HG03442 (cell line): ENCODE results near the gene JAKMIP3.
"Not testable (repeated sequence)": the region's sequence is repeated elsewhere in the genome, so short reads cannot be mapped to it uniquely, and the experiment has no call there.

Experiments used
- ATAC-seq: cut with Tn5 transposase; IDR thresholded peaks from one replicate; pipeline ENCODE4 v1.9.1; 2021; ENCODE audit warnings: mild to moderate bottlenecking, moderate library complexity; ENCODE audit not compliant: unreplicated experiment

The JAKMIP3 gene

DNA sequence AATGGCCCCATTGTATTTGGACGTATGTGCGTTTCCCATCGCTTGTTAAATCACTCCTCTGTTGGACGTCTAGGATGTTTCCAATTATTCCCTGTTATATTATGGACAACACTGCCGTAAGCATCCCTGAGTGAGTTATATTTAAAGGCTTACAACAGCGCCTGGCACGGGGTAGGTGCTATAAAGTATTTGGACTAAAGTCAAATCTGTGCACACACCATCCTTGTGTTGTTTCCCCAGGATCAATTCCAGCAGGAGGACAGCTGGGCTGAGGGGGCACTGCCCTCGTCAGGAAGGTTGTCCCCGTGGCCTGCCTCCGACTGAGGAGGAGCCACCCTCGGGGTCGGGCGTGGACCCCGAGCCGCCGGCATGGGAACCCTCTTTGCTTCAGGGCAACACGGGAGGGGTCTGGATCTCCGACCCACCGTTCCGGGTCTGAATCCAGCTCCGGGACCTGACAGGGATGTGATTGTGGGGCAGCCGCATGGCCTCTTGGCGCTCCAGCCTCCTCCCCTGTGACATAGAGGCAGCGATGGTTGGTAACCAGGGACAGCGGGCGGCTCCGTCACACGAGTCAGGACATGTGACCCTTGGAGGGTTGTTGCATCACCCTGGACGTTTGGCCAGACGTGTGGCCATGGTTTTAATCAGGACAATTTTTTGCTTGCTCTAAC is 1.5 kb upstream of the JAKMIP3 start:
- no peak for ATAC-seq

DNA sequence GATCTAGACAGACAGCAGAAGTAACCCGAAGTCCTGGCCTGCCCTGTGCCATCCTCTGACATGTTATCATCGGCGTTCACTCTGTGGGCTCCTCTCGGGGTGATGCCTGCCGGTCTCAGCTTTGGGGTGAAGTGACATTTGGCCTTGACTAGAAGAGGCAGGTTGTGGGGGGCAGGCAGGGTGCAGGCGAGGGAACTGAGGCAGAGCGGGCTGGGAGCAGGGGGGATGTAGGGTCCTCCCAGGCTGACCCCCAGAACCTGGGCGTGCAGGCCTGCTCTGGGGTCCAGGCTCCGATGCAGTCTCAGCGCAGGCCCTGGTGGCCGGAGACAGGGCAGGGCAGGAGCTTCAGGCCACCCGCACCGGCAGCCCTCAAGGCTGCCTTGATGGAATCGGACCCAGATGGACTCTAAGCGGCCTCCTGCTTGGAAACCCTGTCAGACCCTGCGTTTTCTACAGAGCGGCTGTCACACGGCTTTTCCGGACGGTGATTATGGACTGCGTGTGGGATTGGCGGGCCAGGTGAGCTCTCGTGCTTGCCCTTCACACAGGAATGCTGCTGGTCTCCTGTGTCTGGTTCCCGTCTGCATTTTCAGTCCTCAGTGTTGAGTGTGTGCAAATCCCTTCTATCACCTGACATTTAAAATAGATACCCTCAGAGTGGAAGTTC is 842 bp upstream of the JAKMIP3 start:
- no peak for ATAC-seq

DNA sequence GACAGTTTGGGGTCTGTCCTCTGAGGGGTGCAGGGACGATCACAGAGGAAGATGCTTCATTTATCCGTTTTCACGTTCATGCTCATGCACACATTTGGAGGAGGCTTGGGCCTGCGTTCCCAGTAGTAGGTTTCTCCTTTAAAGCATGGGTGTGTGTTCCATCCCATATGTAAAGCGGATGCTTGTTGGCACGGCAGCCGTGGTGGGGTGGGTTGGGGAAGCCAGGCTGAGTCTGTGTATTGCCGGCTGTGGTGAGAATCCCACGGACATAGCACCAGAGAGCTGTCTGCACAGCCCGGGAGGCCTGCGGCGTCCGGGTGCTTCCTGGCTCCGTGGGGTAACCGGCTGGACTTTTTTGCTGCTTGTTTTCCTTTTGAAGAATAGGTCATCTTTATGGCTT is 440 bp downstream of the JAKMIP3 start:
- no peak for ATAC-seq

GRCh38 chr10:132066812-132067211 is 1.1 kb downstream of the JAKMIP3 start:
- no peak for ATAC-seq

GRCh38 chr10:132068431-132069121 is 2.8 kb downstream of the JAKMIP3 start:
- ATAC-seq = no peak

DNA sequence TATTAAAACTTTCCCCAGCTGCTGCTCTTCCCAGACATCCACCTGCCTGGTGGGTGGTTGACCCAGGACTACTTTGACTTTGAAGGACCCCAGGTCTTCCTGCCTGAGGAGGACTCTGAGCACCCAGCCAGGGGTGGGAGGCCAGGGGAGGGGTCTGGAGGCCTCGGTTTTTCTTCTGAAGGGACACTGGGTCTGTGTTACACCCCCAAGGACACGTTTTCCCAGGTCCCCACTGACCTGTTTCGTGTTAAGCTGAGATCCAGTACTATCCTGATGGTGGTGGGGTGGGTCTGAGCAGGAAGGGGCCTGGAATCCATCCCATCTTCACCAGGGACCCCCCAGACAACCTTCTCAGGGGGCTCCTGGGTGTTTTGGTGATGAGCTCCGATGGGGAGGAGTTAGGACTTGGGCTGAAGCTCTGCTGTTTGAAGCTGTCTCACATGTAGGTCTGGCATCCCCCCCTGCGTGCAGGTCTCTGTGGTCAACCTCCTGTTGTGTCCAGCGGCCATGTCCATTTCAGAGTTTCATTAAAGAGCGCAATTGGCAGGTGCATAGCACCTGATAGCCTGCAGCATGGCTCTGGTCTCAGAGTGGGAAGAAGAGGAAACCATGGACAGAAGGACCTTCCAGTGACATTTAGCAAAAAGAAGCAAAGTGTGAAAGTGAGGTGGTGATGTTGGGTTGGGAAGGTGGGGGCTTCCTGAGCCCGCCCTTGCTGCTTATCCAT is 3.5 kb downstream of the JAKMIP3 start:
- no peak for ATAC-seq

GRCh38 chr10:132069849-132070182 is 4.1 kb downstream of the JAKMIP3 start:
- no peak for ATAC-seq

DNA sequence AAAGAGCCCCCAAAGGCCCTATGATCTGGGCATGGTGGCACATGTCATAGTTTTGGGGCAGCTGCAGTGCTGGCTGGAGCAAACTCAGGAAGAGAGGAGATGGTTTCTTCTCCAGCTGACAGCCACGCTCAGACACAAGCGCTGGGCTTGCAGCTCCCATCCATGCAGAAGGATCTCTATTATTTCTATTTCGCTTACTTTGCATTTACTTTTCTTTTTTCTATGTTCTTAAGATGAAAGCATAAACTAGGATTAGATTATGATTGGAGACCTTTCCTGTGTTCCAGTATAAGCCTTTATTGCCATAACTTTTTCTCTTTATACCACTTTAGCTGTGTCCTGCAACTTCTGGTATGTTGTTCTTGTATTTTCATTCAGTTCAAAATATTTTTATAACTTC is 5.0 kb downstream of the JAKMIP3 start:
- no peak for ATAC-seq

DNA sequence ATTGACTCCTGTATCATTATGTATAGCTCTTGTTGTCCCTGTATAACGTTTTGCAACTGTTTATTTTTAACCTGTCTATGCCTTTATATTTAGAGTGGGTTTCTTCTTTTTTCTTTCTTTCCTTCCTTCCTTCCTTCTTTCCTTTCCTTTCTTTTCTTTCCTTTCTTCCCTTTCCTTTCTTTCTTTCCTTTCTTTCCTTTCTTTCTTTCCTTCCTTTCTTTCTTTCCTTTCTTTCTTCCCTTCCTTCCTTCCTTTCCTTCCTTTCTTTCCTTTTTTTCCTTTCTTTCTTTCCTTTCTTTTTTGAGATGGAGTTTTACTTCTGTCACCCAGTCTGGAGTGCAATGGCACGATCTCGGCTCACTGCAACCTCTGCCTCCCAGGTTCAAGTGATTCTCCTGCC is 5.9 kb downstream of the JAKMIP3 start:
- ATAC-seq = no peak

DNA sequence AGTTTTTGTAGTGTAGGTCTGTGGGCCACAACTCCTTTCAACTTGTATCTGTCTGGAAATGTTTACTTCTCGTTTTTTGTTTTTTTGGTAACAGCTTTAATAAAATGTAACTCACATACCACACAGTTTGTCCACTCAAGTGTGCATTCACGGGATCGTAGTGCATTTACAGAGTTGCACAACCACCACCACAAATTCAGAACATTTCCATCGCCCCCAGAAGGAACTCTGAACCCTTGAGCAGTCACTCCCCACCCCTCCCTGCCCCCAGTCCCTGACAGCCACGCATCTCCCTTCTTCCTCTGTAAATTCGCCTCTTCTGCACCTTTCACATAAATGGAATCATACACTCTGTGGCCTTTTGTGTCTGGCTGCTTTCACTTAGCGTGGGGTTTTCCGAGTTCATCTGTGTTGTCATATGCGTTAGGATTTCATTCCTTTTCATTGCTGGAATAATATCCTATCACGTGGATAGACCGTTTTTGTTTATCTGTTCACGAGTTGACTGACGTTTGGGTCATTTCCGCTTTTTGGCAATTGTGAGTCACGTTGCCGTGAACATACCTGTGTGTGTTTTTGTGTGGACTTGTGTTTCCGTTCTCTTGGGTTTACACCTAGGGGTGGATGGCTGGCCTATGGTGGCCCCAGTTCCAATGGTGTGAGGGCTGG is 10.3 kb downstream of the JAKMIP3 start:
- no peak for ATAC-seq

- no peak for ATAC-seq
Observed at GRCh38 chr10:132076578-132077081, 10.9 kb downstream of the JAKMIP3 start.

GRCh38 chr10:132077091-132077490 is 11.3 kb downstream of the JAKMIP3 start:
- ATAC-seq = no peak

GRCh38 chr10:132078746-132079345 is 13.1 kb downstream of the JAKMIP3 start:
- no peak for ATAC-seq

DNA sequence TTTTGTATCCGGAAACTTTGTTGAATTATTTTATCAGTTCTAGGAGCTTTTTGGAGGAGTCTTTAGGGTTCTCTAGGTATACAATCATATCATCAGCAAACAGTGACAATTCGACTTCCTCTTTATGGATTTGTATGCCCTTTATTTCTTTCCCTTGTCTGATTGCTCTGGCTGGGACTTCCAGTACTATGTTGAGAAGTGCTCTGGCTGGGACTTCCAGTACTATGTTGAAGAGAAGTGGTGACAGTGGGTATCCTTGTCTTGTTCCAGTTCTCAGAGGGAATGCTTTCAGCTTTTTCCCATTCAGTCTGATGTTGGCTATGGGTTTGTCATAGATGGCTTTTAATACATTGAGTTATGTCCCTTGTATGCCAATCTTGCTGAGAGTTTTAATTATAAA is 18.6 kb downstream of the JAKMIP3 start:
- ATAC-seq = not testable (repeated sequence)

DNA sequence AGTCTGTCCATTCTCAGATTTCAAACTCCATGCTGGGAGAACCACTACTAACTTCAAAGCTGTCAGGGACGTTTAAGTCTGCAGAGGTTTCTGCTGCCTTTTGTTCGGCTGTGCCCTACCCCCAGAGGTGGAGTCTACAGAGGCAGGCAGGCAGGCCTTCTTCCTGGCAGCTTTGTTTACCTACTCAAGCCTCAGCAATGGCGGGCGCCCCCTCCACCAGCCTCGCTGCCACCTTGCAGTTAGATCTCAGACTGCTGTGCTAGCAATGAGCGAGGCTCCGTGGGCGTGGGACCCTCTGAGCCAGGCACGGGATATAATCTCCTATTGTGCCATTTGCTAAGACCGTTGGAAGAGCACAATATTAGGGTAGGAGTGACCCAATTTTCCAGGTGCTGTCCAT is 27.5 kb downstream of the JAKMIP3 start:
- not testable (repeated sequence) for ATAC-seq

DNA sequence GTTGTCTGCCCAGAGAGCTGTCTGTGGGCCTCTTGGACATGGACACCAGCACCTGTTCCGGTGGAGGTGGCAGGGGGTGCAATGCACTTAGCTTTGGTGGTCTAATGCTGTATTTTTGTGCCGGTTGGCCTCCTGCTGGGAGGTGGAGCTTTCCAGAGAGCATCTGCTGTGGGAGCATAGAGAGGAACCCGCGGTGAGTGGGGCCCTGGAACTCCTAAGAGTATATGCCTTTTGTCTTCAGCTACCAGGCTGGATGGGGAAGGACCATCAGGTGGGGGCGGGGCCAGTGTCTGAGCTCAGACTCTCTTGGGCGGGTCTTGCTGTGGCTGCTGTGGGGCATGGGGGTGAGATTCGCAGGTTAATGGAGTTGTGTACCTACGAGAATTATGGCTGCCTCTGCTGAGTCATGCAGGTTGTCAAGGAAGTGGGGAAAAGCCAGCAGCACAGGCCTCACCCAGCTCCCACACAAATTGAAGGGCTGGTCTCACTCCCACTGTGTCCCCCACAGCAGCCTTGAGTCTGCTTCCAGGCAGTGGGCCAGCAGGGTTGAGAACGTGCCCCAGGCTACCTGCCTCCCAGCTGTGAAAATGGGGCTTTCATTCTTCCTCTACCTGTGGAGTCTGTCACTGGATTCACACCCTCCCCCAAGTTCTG is 29.0 kb downstream of the JAKMIP3 start:
- ATAC-seq = no peak

DNA sequence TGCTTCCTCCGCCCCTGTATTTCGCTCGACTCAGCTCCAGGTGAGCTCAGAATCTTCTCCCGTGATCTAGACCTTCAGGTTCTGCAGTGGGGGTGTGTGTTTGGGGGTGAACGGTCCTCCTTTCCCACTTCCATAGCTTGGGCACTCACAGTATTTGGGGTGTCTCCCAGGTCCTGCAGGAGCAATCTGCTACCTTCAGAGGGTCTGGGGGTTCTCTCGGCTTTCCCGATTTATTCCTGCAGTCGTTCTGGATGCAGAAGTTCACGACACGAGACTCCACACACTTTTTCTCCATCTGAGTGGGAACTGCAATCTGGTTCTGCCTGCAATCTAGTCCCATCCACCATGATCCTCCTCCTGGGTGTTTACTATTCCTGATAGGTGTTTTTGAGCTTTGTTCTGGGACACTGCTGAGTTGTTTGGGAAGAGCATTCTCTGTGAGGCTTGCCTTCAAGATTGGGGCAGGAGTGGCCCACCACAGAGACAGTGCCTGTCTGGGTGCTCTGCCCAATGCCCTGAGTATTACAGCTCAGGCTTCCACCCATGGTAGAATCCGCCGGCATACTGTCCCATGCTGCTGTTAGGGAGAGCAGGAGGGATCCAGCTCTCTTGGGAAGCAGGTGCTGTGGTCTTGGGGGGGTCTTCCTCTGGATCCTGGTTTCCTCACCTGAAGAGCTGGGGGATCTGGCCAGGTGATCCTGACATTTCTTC is 29.8 kb downstream of the JAKMIP3 start:
- ATAC-seq = no peak

DNA sequence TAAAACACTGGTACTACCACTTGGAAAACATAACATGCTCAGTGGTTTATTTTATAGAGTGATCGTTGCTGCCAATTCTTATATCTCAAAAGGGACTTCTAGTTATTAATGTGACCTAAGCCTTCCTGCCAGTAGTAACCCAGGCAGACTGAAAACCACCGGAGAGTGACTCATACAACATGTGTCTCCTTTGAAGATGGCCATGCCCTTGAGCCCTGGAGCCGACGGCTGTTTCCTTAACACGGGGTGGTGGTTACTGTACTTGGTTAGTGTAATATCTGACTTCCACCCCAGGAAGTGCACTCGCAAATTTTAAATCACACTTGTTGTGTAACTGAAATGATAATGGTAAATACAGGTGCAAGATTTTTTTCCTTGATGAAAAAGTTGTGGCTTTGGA is 30.5 kb downstream of the JAKMIP3 start:
- peak; percentile 76 for ATAC-seq

- ATAC-seq = no peak
Observed at GRCh38 chr10:132096863-132097478, 31.2 kb downstream of the JAKMIP3 start.
